Urinary bladder (tissue), 4 donors: ENCODE results near the gene ARHGAP26. TPM values are rescaled to one million over a fixed set of nuclear protein-coding genes. Genes with fewer than 3 reads are reported as not detected.
"Not testable (repeated sequence)": the region's sequence is repeated elsewhere in the genome, so short reads cannot be mapped to it uniquely, and the experiment has no call there.

Source experiments
- DNase-seq: peaks from one replicate; pipeline ENCODE4 v3.0.0-alpha.2; 2015; ENCODE audit errors: extremely low spot score
- H3K27ac ChIP-seq: one replicate; pipeline ENCODE4 v1.5.1; 2013; ENCODE audit warnings: low read depth, mild to moderate bottlenecking, moderate library complexity
- H3K36me3 ChIP-seq: one replicate; pipeline ENCODE4 v1.6.1; 2013; ENCODE audit warnings: mild to moderate bottlenecking, moderate library complexity; ENCODE audit not compliant: insufficient read depth
- H3K4me1 ChIP-seq: one replicate; pipeline ENCODE4 v1.6.1; 2013; ENCODE audit warnings: mild to moderate bottlenecking, moderate library complexity; ENCODE audit not compliant: insufficient read depth
- H3K4me3 ChIP-seq: one replicate; pipeline ENCODE4 v1.5.1; 2013; ENCODE audit warnings: low read depth, low read length
- WGBS: extraction: QIAGEN DNeasy Blood & Tissue Kit; methylation state at CpG from one replicate; pipeline ENCODE4 v1.1.7; 2013; 5-methylcytosine and 5-hydroxymethylcytosine counted together
- polyA plus RNA-seq: library from polyadenylated mRNA; stranded (reverse); fragments of 200-250 nt; gene quantifications from one replicate; pipeline ENCODE4 v1.2.3, GENCODE V29; 2013
- total RNA-seq: library from RNA; depleted of rRNA; stranded (reverse); fragments of >200 nt; gene quantifications from one replicate; pipeline ENCODE4 v1.2.3, GENCODE V29; 2014
- donor health status: healthy with polysubstance abuse.
- donor health status: healthy.

Gene ARHGAP26
- total and polyA plus RNA-seq, 2 donors = 5.7 to 54.2 TPM

DNA sequence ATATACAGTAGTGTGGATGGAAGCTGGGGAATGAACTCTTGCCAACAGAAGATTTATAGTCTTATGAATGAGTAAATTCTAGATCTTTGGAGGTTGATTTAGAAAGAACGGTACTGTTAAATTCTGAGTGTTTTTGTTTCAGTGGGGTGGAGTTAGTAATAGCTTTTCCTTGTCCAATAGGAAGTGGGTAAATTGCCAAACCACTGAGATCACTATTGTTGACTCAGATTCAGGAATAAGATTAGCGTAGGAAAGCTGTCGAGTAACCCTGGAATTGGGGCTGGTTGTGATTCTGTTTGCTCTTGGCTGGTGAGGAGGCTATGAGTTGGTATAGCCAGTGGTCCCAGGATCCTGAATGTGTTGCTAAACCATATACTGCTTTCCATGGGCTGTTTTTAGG lies 155.6 kb downstream of the ARHGAP26 start:
- no peak for DNase-seq
- Histone ChIP-seq H3K27ac (no peak overlapping the region), H3K36me3 (no peaks in the 10 kb centered on the region), H3K4me1 (no peaks in the 10 kb centered on the region), H3K4me3 (no peak overlapping the region)
- 29% methylated on average over 3 of the region's 3 CpGs for WGBS

GRCh38 chr5:142926549-142926948 lies 156.4 kb downstream of the ARHGAP26 start:
- Histone ChIP-seq H3K4me1 (no peaks in the 10 kb centered on the region), H3K4me3 (no peak overlapping the region), H3K27ac (no peak overlapping the region), H3K36me3 (no peaks in the 10 kb centered on the region)
- DNase-seq = no peak
- WGBS = 92% methylated on average over 4 of the region's 4 CpGs

DNA sequence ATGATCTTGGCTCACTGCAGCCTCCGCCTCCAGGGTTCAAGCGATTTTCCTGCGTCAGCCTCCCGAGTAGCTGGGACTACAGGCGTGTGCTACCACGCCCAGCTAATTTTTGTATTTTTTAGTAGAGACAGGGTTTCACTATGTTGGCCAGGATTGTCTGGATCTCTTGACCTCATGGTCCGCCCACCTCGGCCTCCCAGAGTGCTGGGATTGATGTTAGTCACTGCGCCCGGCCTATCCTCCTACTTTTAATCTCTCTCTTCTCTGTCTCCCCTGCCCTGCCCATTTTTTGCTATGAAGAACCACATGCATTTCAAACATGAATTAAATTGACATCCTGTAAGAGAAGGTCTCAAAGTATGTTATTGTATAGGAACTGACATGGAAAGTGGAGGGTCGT lies 158.8 kb downstream of the ARHGAP26 start:
- H3K36me3 ChIP-seq, H3K4me3 ChIP-seq, H3K27ac ChIP-seq, H3K4me1 ChIP-seq, DNase-seq: not testable (repeated sequence)
- 93% methylated on average over 11 of the region's 11 CpGs for WGBS

GRCh38 chr5:142929587-142929986 lies 159.4 kb downstream of the ARHGAP26 start:
- Histone ChIP-seq H3K27ac (no peak overlapping the region), H3K4me3 (no peak overlapping the region), H3K4me1 (no peaks in the 10 kb centered on the region), H3K36me3 (no peaks in the 10 kb centered on the region)
- WGBS = 72% methylated on average over 2 of the region's 2 CpGs
- DNase-seq = no peak

GRCh38 chr5:142930395-142931110 lies 160.4 kb downstream of the ARHGAP26 start:
- Histone ChIP-seq H3K27ac (no peak overlapping the region), H3K4me3 (no peak overlapping the region), H3K36me3 (no peaks in the 10 kb centered on the region), H3K4me1 (no peaks in the 10 kb centered on the region)
- 96% methylated on average over 7 of the region's 7 CpGs for WGBS
- no peak for DNase-seq

GRCh38 chr5:142931896-142932686 lies 161.9 kb downstream of the ARHGAP26 start:
- Histone ChIP-seq H3K36me3 (no peaks in the 10 kb centered on the region), H3K4me1 (no peaks in the 10 kb centered on the region), H3K27ac (no peak overlapping the region), H3K4me3 (no peak overlapping the region)
- no peak for DNase-seq
- WGBS = 86% methylated on average over 9 of the region's 9 CpGs

DNA sequence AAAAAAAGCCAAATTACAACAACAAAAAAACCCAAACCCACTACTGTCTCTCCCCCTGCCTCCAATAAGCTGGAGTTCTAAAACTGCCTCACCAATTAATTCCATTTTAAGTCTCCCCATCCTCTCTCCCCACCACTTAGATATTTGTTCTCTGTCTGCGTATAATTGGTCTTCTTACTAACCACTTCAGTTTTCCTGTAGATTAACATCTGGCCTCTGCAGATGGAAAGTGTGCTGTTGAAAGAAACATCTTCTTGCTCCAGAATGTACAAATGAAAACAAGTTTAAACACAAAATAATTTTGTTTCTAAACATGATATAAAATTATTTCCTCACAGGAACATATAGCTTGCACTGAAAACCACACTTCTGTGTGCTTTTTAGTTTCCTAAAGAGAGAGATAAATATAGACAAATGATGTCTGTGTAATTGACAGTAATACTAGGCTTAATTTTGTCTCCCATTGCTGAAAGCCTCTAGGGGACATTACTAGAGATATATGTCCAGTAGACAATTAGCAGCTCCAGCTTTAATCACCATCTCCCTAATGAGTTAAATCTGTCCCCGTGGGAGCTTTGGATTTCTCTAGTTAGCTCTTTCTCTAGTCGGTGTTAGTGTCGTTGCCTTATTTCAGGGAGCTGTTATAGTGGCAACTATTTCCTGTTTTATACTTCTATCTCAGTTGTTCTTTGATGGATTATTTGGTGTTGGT lies 164.0 kb downstream of the ARHGAP26 start:
- no peaks in the 10 kb centered on the region for H3K36me3 ChIP-seq
- H3K4me1 ChIP-seq = no peaks in the 10 kb centered on the region
- DNase-seq = no peak
- no peak overlapping the region for H3K27ac ChIP-seq
- H3K4me3 ChIP-seq = no peak overlapping the region
- 72% methylated on average over 4 of the region's 4 CpGs for WGBS

GRCh38 chr5:142935014-142935413 lies 164.8 kb downstream of the ARHGAP26 start:
- no peak overlapping the region for H3K4me3 ChIP-seq
- 74% methylated on average over 5 of the region's 5 CpGs for WGBS
- no peak overlapping the region for H3K27ac ChIP-seq
- DNase-seq = no peak
- no peaks in the 10 kb centered on the region for H3K4me1 ChIP-seq
- no peaks in the 10 kb centered on the region for H3K36me3 ChIP-seq

DNA sequence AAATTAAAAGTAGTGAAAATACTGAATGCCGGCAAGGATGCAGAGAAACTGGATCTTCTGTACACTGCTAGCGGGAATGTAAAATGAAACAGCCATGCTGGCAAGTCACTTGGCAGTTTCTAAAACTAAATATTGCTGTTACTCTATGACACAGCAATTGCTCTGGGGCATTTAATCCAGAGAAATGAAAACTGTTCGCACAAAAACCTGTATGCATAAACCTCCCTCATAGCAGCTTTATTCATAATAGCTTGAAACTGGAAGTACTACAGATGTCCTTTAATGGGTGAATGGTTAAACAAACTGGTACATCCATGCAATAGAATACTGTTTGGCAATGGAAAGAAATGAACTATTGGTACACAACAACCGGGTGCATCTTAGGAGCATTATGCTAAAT lies 167.2 kb downstream of the ARHGAP26 start:
- WGBS = 92% methylated on average over 4 of the region's 4 CpGs
- no peaks in the 10 kb centered on the region for H3K36me3 ChIP-seq
- H3K4me3 ChIP-seq = no peak overlapping the region
- no peak overlapping the region for H3K27ac ChIP-seq
- no peak for DNase-seq
- no peaks in the 10 kb centered on the region for H3K4me1 ChIP-seq

- no peak for DNase-seq
- WGBS = 80% methylated on average over 4 of the region's 4 CpGs
These were observed 168.2 kb downstream of the ARHGAP26 start for GRCh38 chr5:142938266-142938880.

GRCh38 chr5:142939006-142939405 lies 168.8 kb downstream of the ARHGAP26 start:
- WGBS = 86% methylated on average over 3 of the region's 3 CpGs
- H3K4me1 ChIP-seq = no peaks in the 10 kb centered on the region
- no peak for DNase-seq
- no peak overlapping the region for H3K4me3 ChIP-seq
- no peaks in the 10 kb centered on the region for H3K36me3 ChIP-seq
- H3K27ac ChIP-seq = no peak overlapping the region

More at GRCh38 chr5:142938266-142938880, 168.2 kb downstream of the ARHGAP26 start:
- Histone ChIP-seq H3K4me1 (no peaks in the 10 kb centered on the region), H3K27ac (no peak overlapping the region), H3K4me3 (no peak overlapping the region), H3K36me3 (no peaks in the 10 kb centered on the region)

DNA sequence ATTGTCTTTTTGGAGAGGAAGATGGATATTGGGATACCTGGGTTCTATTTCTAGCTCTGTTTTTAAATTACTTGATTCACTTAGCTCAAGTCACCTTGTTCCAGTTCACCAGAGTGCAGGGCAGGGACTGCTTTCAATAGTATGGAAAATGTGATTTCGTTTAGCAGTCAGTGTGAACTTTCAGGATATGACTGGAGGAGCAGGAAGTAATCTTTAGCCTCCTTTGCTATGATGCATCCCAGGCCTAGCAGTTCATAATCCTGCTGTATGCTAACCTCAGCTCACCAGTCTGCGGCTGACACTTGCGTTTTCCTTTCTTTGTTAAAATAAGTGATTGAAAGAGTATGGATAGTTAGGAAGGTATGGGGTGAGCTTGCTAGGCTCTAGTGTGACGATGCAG lies 169.7 kb downstream of the ARHGAP26 start:
- Histone ChIP-seq H3K4me3 (no peak overlapping the region), H3K4me1 (no peaks in the 10 kb centered on the region), H3K36me3 (no peaks in the 10 kb centered on the region), H3K27ac (no peak overlapping the region)
- no peak for DNase-seq
- 88% methylated on average over 4 of the region's 4 CpGs for WGBS

DNA sequence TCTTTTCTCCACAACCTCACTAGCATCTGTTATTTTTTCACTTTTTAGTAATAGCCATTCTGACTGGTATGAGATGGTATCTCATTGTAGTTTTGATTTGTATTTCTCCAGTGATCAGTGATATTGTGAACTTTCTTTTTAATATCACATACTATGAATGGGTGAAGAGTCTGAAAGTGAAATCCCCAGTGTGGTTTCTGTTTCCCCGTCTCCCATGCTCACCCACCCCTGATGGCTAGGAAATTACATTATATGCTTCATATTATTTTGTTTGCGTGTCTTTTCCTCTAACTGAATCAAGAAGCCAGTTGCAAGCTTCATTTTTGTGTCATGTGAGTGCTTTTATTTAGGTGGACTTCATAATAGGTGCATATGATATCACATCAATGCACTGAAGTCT lies 171.1 kb downstream of the ARHGAP26 start:
- DNase-seq = no peak
- H3K4me3 ChIP-seq = no peak overlapping the region
- no peak overlapping the region for H3K27ac ChIP-seq
- WGBS = 95% methylated on average over 2 of the region's 2 CpGs
- no peaks in the 10 kb centered on the region for H3K4me1 ChIP-seq
- no peaks in the 10 kb centered on the region for H3K36me3 ChIP-seq
